ENCODE results near the gene PACSIN2.

- TF ChIP-seq, protein P1, sequence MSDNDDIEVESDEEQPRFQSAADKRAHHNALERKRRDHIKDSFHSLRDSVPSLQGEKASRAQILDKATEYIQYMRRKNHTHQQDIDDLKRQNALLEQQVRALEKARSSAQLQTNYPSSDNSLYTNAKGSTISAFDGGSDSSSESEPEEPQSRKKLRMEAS (IDR thresholded peaks at IDR 0.05; ENCODE audit: low read depth, low read length): no peak
- TF ChIP-seq CTCF (IDR thresholded peaks at IDR 0.05; ENCODE audit: low read depth, low read length) (no peak), POLR2A (IDR thresholded peaks at IDR 0.05; ENCODE audit: extremely low read depth, insufficient read length) (no peak), MYC (IDR thresholded peaks at IDR 0.05; ENCODE audit: low read depth, low read length) (no peak)
Measured at GRCh38 chr22:42907404-42908373, 107.3 kb downstream of the PACSIN2 start.
